ENCODE results near the gene FCN3.
A peak's percentile ranks its signal among the peaks of the same experiment; 100 is the strongest.
"Not testable (repeated sequence)": the region's sequence is repeated elsewhere in the genome, so short reads cannot be mapped to it uniquely, and the experiment has no call there.

Gene FCN3

GRCh38 chr1:27374362-27375086 lies at the start of gene FCN3:
FCN3 (minus strand) TSS chr1:27374824; CDS start chr1:27374818, 6 bp downstream.
- no peak for DNase-seq (ENCODE audit: low spot score)

- no peak for DNase-seq (ENCODE audit: low spot score)
These were observed 49.1 kb upstream of the FCN3 start for GRCh38 chr1:27423709-27424108.

- peak; percentile 90 for DNase-seq (ENCODE audit: low spot score)
These were observed 43.9 kb upstream of the FCN3 start for GRCh38 chr1:27418326-27419185.

- no peak for DNase-seq (ENCODE audit: low spot score)
These were observed 43.1 kb upstream of the FCN3 start for GRCh38 chr1:27417713-27418112.

GRCh38 chr1:27416387-27417111 lies 41.9 kb upstream of the FCN3 start:
- DNase-seq (ENCODE audit: low spot score) = peak; percentile 82

GRCh38 chr1:27414091-27414490 lies 39.5 kb upstream of the FCN3 start:
- DNase-seq (ENCODE audit: low spot score) = no peak

GRCh38 chr1:27413004-27413403 lies 38.4 kb upstream of the FCN3 start:
- DNase-seq (ENCODE audit: low spot score) = no peak

GRCh38 chr1:27412502-27412901 lies 37.9 kb upstream of the FCN3 start:
- no peak for DNase-seq (ENCODE audit: low spot score)

GRCh38 chr1:27410709-27411108 lies 36.1 kb upstream of the FCN3 start:
- DNase-seq (ENCODE audit: low spot score) = no peak

- DNase-seq (ENCODE audit: low spot score) = no peak
These were observed 35.0 kb upstream of the FCN3 start for GRCh38 chr1:27409669-27410068.

- no peak for DNase-seq (ENCODE audit: low spot score)
These were observed 33.5 kb upstream of the FCN3 start for GRCh38 chr1:27408151-27408550.

GRCh38 chr1:27406791-27407190 lies 32.2 kb upstream of the FCN3 start:
- not testable (repeated sequence) for DNase-seq (ENCODE audit: low spot score)

- no peak for DNase-seq (ENCODE audit: low spot score)
These were observed 31.7 kb upstream of the FCN3 start for GRCh38 chr1:27406362-27406680.

- not testable (repeated sequence) for DNase-seq (ENCODE audit: low spot score)
These were observed 31.2 kb upstream of the FCN3 start for GRCh38 chr1:27405598-27406361.

- DNase-seq (ENCODE audit: low spot score) = no peak
These were observed 30.4 kb upstream of the FCN3 start for GRCh38 chr1:27405074-27405473.

- no peak for DNase-seq (ENCODE audit: low spot score)
These were observed 29.3 kb upstream of the FCN3 start for GRCh38 chr1:27403931-27404330.

- DNase-seq (ENCODE audit: low spot score) = peak; percentile 14
These were observed 28.6 kb upstream of the FCN3 start for GRCh38 chr1:27403065-27403726.

- DNase-seq (ENCODE audit: low spot score) = no peak
These were observed 27.7 kb upstream of the FCN3 start for GRCh38 chr1:27402349-27402754.

- DNase-seq (ENCODE audit: low spot score) = no peak
These were observed 26.3 kb upstream of the FCN3 start for GRCh38 chr1:27400963-27401341.

GRCh38 chr1:27400082-27400962 lies 25.7 kb upstream of the FCN3 start:
- no peak for DNase-seq (ENCODE audit: low spot score)

Measured in activated CD4-positive, alpha-beta T cell treated with anti-CD3 and anti-CD28 coated beads, Interleukin-2, Interleukin-4, amounts not matched to agents 100 ng/mL and 50 ng/mL, durations not matched to agents 16 hours and 8 hours (primary cell).